HG02759 (cell line): ENCODE results near the gene OPN5.

Experiments used
- ATAC-seq: cut with Tn5 transposase; IDR thresholded peaks from one replicate; pipeline ENCODE4 v1.9.1; 2021; ENCODE audit warnings: mild to moderate bottlenecking, moderate library complexity; ENCODE audit not compliant: unreplicated experiment

The OPN5 gene

DNA sequence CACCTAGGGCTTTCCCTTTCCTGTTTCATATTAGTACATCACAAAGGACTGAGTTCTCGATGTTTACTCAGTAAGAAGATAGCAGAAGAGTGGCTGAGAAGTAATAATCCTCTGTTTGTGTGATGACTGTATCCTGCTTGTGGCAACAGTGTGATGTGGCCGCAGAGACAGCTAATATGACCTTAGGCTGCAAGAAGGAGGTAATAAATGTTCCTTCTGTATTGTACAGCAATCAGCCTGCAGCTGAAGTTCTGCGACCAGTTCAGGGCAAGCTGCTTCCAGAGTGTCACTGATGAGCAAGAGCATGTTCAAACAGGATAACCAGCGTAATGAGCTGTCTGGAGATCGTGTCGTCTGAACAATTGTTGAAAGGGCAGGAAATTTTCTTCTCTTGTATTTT is 70.9 kb downstream of the OPN5 start:
- no peak for ATAC-seq

DNA sequence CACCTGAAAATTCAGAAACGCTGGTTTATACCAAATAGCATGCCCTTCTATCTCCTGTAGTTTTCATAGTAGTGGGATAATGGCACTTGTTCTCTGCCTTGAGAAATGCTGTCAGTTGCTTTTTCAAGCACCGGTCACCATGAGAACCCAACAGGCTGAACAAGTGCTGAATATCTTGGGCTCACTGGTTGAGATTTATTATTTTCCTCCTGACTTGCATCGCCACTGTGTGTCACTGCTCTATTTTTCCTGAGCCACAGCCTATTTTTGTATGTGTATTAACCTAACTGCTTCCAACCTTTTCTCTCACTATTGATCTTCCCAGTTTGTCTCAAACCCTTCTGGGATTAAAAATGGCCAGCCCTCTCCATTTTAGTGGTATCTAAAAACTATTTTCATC is 71.9 kb downstream of the OPN5 start:
- no peak for ATAC-seq

DNA sequence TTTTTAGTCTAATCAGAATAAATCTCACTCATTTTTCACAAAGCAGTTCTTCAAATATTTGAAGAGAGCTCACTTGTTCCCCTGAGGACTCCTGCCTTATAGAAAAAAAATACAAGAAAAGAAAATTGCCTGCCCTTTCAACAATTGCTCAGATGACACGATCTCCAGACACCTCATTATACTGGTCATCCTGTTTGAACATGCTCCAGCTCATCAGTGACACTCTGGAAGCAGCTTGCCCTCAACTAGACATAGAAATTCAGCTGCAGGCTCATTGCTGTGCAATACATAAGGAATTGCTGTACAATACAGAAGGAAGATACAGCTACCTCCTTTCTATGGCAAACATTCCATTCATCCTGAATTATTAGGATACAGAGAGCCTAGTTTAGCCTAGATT is 73.1 kb downstream of the OPN5 start:
- no peak for ATAC-seq

DNA sequence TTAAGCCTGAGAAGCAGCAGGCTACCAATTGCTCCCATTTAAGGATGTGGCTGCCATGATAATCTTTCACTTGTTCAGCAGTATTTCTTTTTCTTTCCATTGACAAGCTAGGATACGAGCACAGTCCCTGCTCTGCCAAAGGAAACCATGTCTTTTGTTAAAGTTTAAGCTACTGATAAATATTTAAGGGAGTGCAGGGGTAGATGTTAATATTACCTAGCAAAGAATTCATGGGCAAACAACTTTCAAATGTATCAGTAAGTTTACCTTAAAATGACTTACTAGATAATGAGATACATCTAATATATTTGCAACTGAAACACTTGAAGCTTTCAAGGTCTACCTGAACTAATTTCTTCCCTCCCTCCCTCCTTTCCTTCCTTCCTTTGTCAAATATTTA is 77.3 kb downstream of the OPN5 start:
- no peak for ATAC-seq

DNA sequence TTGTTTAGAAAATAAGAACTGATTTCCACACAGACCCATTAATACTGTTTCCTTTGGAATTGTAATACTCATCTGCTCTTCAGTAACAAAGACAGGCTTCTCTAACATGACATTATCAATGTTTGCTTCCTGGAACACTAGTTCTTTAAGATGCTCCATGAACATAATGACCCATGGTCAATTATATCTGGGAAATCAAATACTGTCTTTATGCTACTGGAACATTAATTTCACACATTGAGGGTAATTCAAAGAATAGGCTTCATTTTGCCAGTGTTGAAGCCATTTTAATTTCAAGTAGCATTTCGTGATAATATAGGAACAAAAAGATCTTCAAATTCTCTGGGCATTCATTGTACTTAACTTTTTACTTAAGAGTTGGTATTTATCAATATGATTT is 80.9 kb downstream of the OPN5 start:
- no peak for ATAC-seq

DNA sequence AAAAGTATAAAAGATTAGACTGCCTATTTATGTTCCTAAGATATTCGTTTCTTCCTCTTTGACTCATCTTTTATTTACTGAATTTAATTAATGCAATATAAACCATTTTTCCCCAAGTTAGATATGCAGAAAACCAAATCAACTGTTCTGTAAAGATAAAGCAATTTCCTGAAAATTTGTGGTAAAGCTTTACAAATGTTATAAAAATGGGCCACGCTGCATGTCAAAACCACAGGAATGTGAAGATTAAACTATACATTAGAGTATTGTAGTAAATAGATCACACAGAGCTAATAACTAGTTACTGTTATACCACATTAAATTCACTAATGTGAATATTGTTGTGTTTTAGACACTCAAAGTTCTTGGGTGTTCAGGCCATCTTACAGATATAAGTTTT is 83.4 kb downstream of the OPN5 start:
- ATAC-seq, result no peak

DNA sequence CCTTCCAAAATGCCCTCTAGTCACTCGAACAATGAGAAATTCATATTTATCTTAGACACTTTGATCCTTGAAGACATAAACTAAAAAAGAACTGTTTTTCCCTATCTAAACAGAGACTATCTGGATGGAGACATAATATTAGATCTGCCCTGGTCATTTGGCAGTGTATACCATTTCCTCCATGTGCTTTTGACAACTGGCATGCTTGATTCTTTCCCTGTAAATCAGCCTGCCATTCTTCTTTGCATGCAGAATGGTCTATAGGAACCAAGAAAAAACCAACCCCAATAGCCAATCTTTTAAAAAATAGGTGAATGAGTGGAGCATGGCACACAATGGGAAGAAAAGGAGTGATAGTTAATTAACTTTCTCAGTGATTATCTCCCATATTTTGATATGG is 93.8 kb downstream of the OPN5 start:
- no peak for ATAC-seq
